ENCODE results near the gene TOR1AIP2. TPM values are rescaled to one million over a fixed set of nuclear protein-coding genes. Genes with fewer than 3 reads are reported as not detected.
A peak's percentile ranks its signal among the peaks of the same experiment; 100 is the strongest.

TOR1AIP2 gene
- total and polyA plus RNA-seq, 2 of the 13 experiments (the other 11 are each of a cell fraction or from before 2014, with no cell fraction given), result 35.2 to 65.8 TPM

- peak; percentile 86; the same call in 1 of the 2 replicates for TF ChIP-seq AFF4 (CRISPR knock-in tag; IDR thresholded peaks at IDR 0.05)
- TF ChIP-seq CSRNP2 (CRISPR knock-in tag; conservative IDR thresholded peaks at IDR 0.05; ENCODE audit: low read depth), result no peak
- TF ChIP-seq ZNF281 (CRISPR knock-in tag; IDR thresholded peaks at IDR 0.05; ENCODE audit: borderline replicate concordance), result no peak; the same call in 1 of the 2 replicates
- TF ChIP-seq ZNF343 (CRISPR knock-in tag; IDR thresholded peaks at IDR 0.05), result no peak; the same call in 1 of the 2 replicates
- no peak for TF ChIP-seq ZNF180 (CRISPR knock-in tag; IDR thresholded peaks at IDR 0.05; ENCODE audit: borderline replicate concordance, low read depth)
- TF ChIP-seq PITX1 (CRISPR knock-in tag; IDR thresholded peaks at IDR 0.05), result no peak; the same call in 1 of the 2 replicates
- no peak for TF ChIP-seq ELK4 (CRISPR knock-in tag; IDR thresholded peaks at IDR 0.05; ENCODE audit: borderline replicate concordance)
- TF ChIP-seq ZBTB25 (CRISPR knock-in tag; IDR thresholded peaks at IDR 0.05), result peak; percentile 92; the same call in 1 of the 2 replicates
- TF ChIP-seq SP140L (CRISPR knock-in tag; IDR thresholded peaks at IDR 0.05; ENCODE audit: borderline replicate concordance), result 0 out of 2 replicates have a peak, but pooled peaks have one; percentile 34
- TF ChIP-seq JDP2 (CRISPR knock-in tag; IDR thresholded peaks at IDR 0.05; ENCODE audit: borderline replicate concordance), result no peak; the same call in 1 of the 2 replicates
- TF ChIP-seq TOE1 (CRISPR knock-in tag; IDR thresholded peaks at IDR 0.05), result peak; percentile 95
- peak; percentile 75 for TF ChIP-seq TBX2 (CRISPR knock-in tag; IDR thresholded peaks at IDR 0.05; ENCODE audit: borderline replicate concordance)
- peak; percentile 64; the same call in 1 of the 2 replicates for TF ChIP-seq RXRB (CRISPR knock-in tag; IDR thresholded peaks at IDR 0.05; ENCODE audit: borderline replicate concordance)
- no peak; the same call in 1 of the 2 replicates for TF ChIP-seq ZFYVE20 (CRISPR knock-in tag; IDR thresholded peaks at IDR 0.05; ENCODE audit: borderline replicate concordance, low read depth)
Observed at GRCh38 chr1:179882253-179883039, 4.8 kb upstream of the TOR1AIP2 start, which contains the start of gene TOR1AIP1 (continued).

All from HepG2 (cell line).